Spinal cord (tissue), 10 donors: Measurements from ENCODE around the gene AASDH. TPM values are rescaled to one million over a fixed set of nuclear protein-coding genes. Genes with fewer than 3 reads are reported as not detected.

Experiments
- DNase-seq, 6 donors: peaks; one replicate each; pipeline versions ENCODE4 v3.0.0 to v3.0.0-alpha.2; 2013 to 2015; ENCODE audit warnings: low spot score in 6 of 6, low read depth in 4 of 6
- H3K27ac ChIP-seq: one replicate; pipeline ENCODE4 v1.5.1; 2013; ENCODE audit warnings: low read depth, low read length, control low read depth
- H3K27me3 ChIP-seq: one replicate; pipeline ENCODE4 v1.6.1; 2013; ENCODE audit warnings: low read length; ENCODE audit not compliant: control insufficient read depth, insufficient read depth
- H3K36me3 ChIP-seq: one replicate; pipeline ENCODE4 v1.6.1; 2013; ENCODE audit warnings: low read length; ENCODE audit not compliant: control insufficient read depth, insufficient read depth
- H3K4me1 ChIP-seq: one replicate; pipeline ENCODE4 v1.6.1; 2013; ENCODE audit warnings: low read length; ENCODE audit not compliant: control insufficient read depth, insufficient read depth
- H3K4me3 ChIP-seq: one replicate; pipeline ENCODE4 v1.5.1; 2013; ENCODE audit warnings: low read depth, low read length, control low read depth
- H3K9me3 ChIP-seq: one replicate; pipeline ENCODE4 v1.6.1; 2013; ENCODE audit warnings: low read length; ENCODE audit not compliant: control insufficient read depth, insufficient read depth
- WGBS: methylation state at CpG from one replicate; pipeline ENCODE4 v1.1.5; 2013; ENCODE audit warnings: missing lambda C conversion rate; ENCODE audit not compliant: insufficient coverage; 5-methylcytosine and 5-hydroxymethylcytosine counted together
- polyA plus RNA-seq, 2 donors: library from polyadenylated mRNA; unstranded; fragments of 120-200 nt; gene quantifications; one replicate each; pipeline ENCODE4 v1.2.1, GENCODE V29; 2013; ENCODE audit not compliant: insufficient read length in 2 of 2
- total RNA-seq, 2 donors: library from RNA; depleted of rRNA in 1 of 2; stranded (reverse); fragments of 120-200 nt in 1 of 2; fragments of >200 nt in 1 of 2; gene quantifications; one replicate each; pipeline versions ENCODE4 v1.2.3 to v1.2.4, GENCODE V29; 2013 to 2014
- donor health status: healthy.

The AASDH gene
- total and polyA plus RNA-seq, 4 donors = 13.4 to 31.7 (median 19.9) TPM

GRCh38 chr4:56311299-56311975, 75.9 kb downstream of the AASDH start:
- WGBS = 44% methylated on average over 3 of the region's 7 CpGs
- no peaks in the 10 kb centered on the region for H3K9me3 ChIP-seq
- no peaks in the 10 kb centered on the region for H3K27me3 ChIP-seq
- H3K27ac ChIP-seq = no peak overlapping the region
- peaks cover 24% of the 10 kb centered on the region for H3K4me1 ChIP-seq
- peaks cover 53% of the 10 kb centered on the region for H3K36me3 ChIP-seq
- DNase-seq = peak in 2 of 6 donors; percentile 80 to 92
- no peak overlapping the region for H3K4me3 ChIP-seq

GRCh38 chr4:56310401-56311125, 76.7 kb downstream of the AASDH start:
- Histone ChIP-seq H3K4me1 (peaks cover 24% of the 10 kb centered on the region), H3K9me3 (no peaks in the 10 kb centered on the region), H3K27me3 (no peaks in the 10 kb centered on the region), H3K4me3 (no peak overlapping the region), H3K27ac (peak overlapping the region; percentile 36), H3K36me3 (peaks cover 44% of the 10 kb centered on the region)
- 81% methylated on average over 2 of the region's 5 CpGs for WGBS
- peak in 2 of 6 donors; percentile 36 to 60 for DNase-seq

DNA sequence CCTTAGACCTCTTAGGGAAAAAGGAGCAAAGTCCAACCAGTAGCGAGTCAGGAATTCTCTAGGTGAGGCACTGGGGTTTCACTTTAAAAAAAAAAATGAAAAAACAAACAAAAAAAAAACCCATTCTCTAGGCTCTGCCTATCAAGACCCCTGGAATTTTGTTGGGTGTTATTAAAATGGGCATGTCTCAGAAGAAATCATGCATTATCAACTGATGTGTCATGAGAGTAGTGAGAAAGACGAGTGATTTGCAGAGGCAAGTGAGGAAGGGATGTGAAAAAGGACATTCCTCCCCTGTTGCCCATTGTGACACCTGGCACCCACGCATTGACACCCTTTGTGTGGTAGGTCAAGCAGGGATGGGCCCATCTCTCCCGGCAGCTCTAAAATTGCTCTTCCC, 78.9 kb downstream of the AASDH start:
- Histone ChIP-seq H3K9me3 (no peaks in the 10 kb centered on the region), H3K4me1 (peaks cover 27% of the 10 kb centered on the region), H3K27me3 (no peaks in the 10 kb centered on the region), H3K27ac (no peak overlapping the region), H3K36me3 (peaks cover 25% of the 10 kb centered on the region), H3K4me3 (no peak overlapping the region)
- DNase-seq = no peak
- WGBS = 83% methylated on average over 2 of the region's 4 CpGs

DNA sequence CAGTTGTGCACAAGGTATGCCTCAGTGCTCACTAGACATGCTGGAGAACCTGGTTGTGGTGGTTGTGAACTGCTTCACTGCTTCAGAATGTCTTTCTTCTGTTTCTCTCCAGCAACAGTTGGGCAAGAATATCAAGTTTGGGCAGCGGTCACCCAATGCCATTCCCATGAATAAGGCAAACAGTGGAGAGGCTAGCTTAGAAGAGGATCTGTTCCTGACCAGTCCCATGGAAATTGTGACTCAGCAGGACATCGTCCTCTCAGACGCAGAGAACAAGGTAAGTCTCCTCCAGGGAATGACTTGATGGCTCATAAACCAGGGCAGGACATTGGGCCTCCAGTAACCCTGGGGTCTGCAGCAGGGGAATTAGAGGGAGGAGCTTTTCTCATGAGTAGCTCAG, 79.9 kb downstream of the AASDH start:
- Histone ChIP-seq H3K36me3 (peaks cover 18% of the 10 kb centered on the region), H3K27me3 (no peaks in the 10 kb centered on the region), H3K4me1 (peaks cover 31% of the 10 kb centered on the region), H3K4me3 (no peak overlapping the region), H3K27ac (no peak overlapping the region), H3K9me3 (no peaks in the 10 kb centered on the region)
- 86% methylated on average over 3 of the region's 3 CpGs for WGBS
- DNase-seq = no peak

GRCh38 chr4:56305390-56305789, 81.9 kb downstream of the AASDH start:
- H3K4me3 ChIP-seq = no peak overlapping the region
- no peak for DNase-seq
- WGBS = 80% methylated on average over 1 of the region's 1 CpG

DNA sequence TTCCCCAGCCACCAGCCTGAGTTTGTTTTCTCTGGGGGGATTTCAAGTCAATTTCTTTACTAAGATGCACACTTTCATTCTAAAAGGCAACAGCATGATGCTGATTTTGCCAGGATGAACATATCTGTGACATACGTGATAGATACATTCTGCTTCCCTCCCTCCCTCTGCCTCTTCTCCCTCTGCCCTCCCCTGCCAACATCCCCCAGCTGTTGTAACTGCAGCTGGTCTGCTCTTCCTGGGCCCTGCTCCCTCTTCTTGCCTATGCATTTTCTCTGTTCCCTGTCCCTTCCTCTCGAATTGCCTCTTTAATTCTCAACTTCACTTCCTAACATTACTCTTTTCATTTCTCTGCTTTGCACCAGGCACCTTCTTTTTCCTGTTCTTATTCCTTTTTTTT, 83.4 kb downstream of the AASDH start:
- H3K4me3 ChIP-seq = no peak overlapping the region
- DNase-seq = peak in 1 of 6 donors; percentile 48
- no peak overlapping the region for H3K27ac ChIP-seq

More at GRCh38 chr4:56305390-56305789, 81.9 kb downstream of the AASDH start:
- H3K27ac ChIP-seq = no peak overlapping the region
- peaks cover 18% of the 10 kb centered on the region for H3K4me1 ChIP-seq
- H3K36me3 ChIP-seq = peaks cover 16% of the 10 kb centered on the region
- no peaks in the 10 kb centered on the region for H3K9me3 ChIP-seq
- no peaks in the 10 kb centered on the region for H3K27me3 ChIP-seq

GRCh38 chr4:56302760-56303159, 84.5 kb downstream of the AASDH start:
- peaks cover 12% of the 10 kb centered on the region for H3K4me1 ChIP-seq
- H3K27me3 ChIP-seq = no peaks in the 10 kb centered on the region
- peaks cover 5% of the 10 kb centered on the region for H3K36me3 ChIP-seq
- H3K9me3 ChIP-seq = no peaks in the 10 kb centered on the region
- H3K27ac ChIP-seq = peak overlapping the region; percentile 74
- no CpG with 5 or more reads among the region's 3 CpGs for WGBS
- H3K4me3 ChIP-seq = no peak overlapping the region
- DNase-seq = peak in 1 of 6 donors; percentile 45

More for the DNA sequence above, 83.4 kb downstream of the AASDH start:
- Histone ChIP-seq H3K27me3 (no peaks in the 10 kb centered on the region), H3K4me1 (peaks cover 12% of the 10 kb centered on the region), H3K36me3 (peaks cover 10% of the 10 kb centered on the region), H3K9me3 (no peaks in the 10 kb centered on the region)
- 86% methylated on average over 1 of the region's 2 CpGs for WGBS

DNA sequence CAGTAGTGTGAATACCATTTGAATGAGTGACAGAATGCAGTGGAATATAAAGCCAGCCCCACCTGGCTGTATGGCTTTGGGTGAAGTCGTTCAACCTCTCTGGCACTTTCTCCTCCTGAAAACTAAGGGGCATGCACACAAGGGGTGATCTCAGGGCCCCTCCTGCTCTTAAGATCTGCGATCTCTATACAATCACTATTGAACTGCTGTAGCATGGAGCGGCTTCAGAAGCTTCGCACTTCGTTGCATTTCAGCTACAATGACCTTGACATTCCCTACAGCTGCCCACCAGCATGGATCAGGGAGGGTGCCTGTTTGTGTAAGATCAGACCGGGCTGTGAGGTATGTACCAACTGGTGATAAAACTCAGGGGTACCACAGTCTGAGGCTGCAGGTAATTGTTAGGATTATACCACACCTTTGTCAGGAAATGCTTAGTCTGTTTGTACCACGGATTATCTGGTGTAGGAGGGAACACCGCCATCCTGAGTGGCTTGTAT, 85.2 kb downstream of the AASDH start:
- no peaks in the 10 kb centered on the region for H3K27me3 ChIP-seq
- H3K9me3 ChIP-seq = no peaks in the 10 kb centered on the region
- H3K4me1 ChIP-seq = peaks cover 14% of the 10 kb centered on the region
- H3K36me3 ChIP-seq = peaks cover 2% of the 10 kb centered on the region
- DNase-seq = peak in 1 of 6 donors; percentile 29
- WGBS = 80% methylated on average over 1 of the region's 8 CpGs
- no peak overlapping the region for H3K4me3 ChIP-seq
- peak overlapping the region; percentile 74 for H3K27ac ChIP-seq

- 21% methylated on average over 7 of the region's 10 CpGs for whole genome bisulfite sequencing
- H3K36me3 ChIP-seq = peaks cover 2% of the 10 kb centered on the region
- H3K27ac ChIP-seq = peak overlapping the region; percentile 74
- no peak overlapping the region for H3K4me3 ChIP-seq
- no peaks in the 10 kb centered on the region for H3K9me3 ChIP-seq
- peak in 5 of 6 donors; percentile 68 to 96 (median 79) for DNase-seq
- H3K27me3 ChIP-seq = no peaks in the 10 kb centered on the region
- peaks cover 20% of the 10 kb centered on the region for H3K4me1 ChIP-seq
Measured at GRCh38 chr4:56301181-56301996, 85.9 kb downstream of the AASDH start.
